ENCODE measurements around the gene CASD1.

- TF ChIP-seq, protein P1, sequence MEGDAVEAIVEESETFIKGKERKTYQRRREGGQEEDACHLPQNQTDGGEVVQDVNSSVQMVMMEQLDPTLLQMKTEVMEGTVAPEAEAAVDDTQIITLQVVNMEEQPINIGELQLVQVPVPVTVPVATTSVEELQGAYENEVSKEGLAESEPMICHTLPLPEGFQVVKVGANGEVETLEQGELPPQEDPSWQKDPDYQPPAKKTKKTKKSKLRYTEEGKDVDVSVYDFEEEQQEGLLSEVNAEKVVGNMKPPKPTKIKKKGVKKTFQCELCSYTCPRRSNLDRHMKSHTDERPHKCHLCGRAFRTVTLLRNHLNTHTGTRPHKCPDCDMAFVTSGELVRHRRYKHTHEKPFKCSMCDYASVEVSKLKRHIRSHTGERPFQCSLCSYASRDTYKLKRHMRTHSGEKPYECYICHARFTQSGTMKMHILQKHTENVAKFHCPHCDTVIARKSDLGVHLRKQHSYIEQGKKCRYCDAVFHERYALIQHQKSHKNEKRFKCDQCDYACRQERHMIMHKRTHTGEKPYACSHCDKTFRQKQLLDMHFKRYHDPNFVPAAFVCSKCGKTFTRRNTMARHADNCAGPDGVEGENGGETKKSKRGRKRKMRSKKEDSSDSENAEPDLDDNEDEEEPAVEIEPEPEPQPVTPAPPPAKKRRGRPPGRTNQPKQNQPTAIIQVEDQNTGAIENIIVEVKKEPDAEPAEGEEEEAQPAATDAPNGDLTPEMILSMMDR (IDR thresholded peaks at IDR 0.05; ENCODE audit: low read depth, low read length, poor library complexity, severe bottlenecking), result no peak
- no peak for TF ChIP-seq EZH2phosphoT487 (IDR thresholded peaks at IDR 0.05; ENCODE audit: borderline replicate concordance, low read length)
Observed at GRCh38 chr7:94507462-94507861, 2.1 kb upstream of the CASD1 start.
